ENCODE results near the gene KIN. TPM values are rescaled to one million over a fixed set of nuclear protein-coding genes. Genes with fewer than 3 reads are reported as not detected.
"Not testable (repeated sequence)": the region's sequence is repeated elsewhere in the genome, so short reads cannot be mapped to it uniquely, and the experiment has no call there.

The KIN gene
- total RNA-seq, 6 experiments from 2014 or later: 2.3 to 4.3 (median 3.4) TPM

GRCh38 chr10:7715515-7715914 is 72.3 kb downstream of the KIN start:
- intact Hi-C loops (cut with DNase I): no loop called here
- H3K4me3 ChIP-seq: no peak overlapping the region
- DNase-seq: no peak
- H3K9me3 ChIP-seq: no peaks in the 10 kb centered on the region
- peaks cover 0 to 86% (median 43%) of the 10 kb centered on the region in 4 donors for H3K36me3 ChIP-seq
- TF ChIP-seq CTCF (IDR thresholded peaks at IDR 0.05) (no peak), POLR2A (IDR thresholded peaks at IDR 0.05) (no peak)
- no peak for ATAC-seq
- 89% methylated on average over 7 of the region's 7 CpGs for WGBS (ENCODE audit: insufficient coverage, low coverage, low lambda C conversion rate, missing lambda C conversion rate)
- H3K27me3 ChIP-seq: no peaks in the 10 kb centered on the region
- H3K27ac ChIP-seq: no peak overlapping the region
- H3K4me1 ChIP-seq: peaks cover 0 to 3% (median 0%) of the 10 kb centered on the region in 4 donors

GRCh38 chr10:7711075-7711474 is 76.7 kb downstream of the KIN start:
- DNase-seq; H3K9me3 ChIP-seq; H3K4me3 ChIP-seq; H3K27ac ChIP-seq; intact Hi-C loops (cut with DNase I); ATAC-seq; H3K27me3 ChIP-seq: not testable (repeated sequence)
- Histone ChIP-seq H3K4me1 (peaks cover 0 to 44% (median 6%) of the 10 kb centered on the region in 4 donors), H3K36me3 (peaks cover 0 to 54% (median 23%) of the 10 kb centered on the region in 4 donors)
- WGBS (ENCODE audit: insufficient coverage, low coverage, low lambda C conversion rate, missing lambda C conversion rate): 85% methylated on average over 5 of the region's 5 CpGs

GRCh38 chr10:7710446-7710845 is 77.3 kb downstream of the KIN start:
- DNase-seq (peak in 1 of 3 donors; percentile 58), ATAC-seq (peak; percentile 34 to 57 (median 46))
- 25% methylated on average over 1 of the region's 1 CpG for WGBS (ENCODE audit: insufficient coverage, low coverage, low lambda C conversion rate, missing lambda C conversion rate)
- TF ChIP-seq POLR2A (IDR thresholded peaks at IDR 0.05): no peak
- no peak for TF ChIP-seq CTCF (IDR thresholded peaks at IDR 0.05)
- Histone ChIP-seq H3K4me1 (peaks cover 0 to 45% (median 6%) of the 10 kb centered on the region in 4 donors), H3K27ac (peak overlapping the region in 1 of 3 donors; percentile 18), H3K9me3 (no peaks in the 10 kb centered on the region), H3K4me3 (no peak overlapping the region), H3K36me3 (peaks cover 0 to 48% (median 20%) of the 10 kb centered on the region in 4 donors), H3K27me3 (no peaks in the 10 kb centered on the region)
- intact Hi-C loops (cut with DNase I): no loop called here

GRCh38 chr10:7708832-7709231 is 79.0 kb downstream of the KIN start:
- ATAC-seq (no peak), DNase-seq (no peak)
- TF ChIP-seq CTCF (IDR thresholded peaks at IDR 0.05) (no peak), POLR2A (IDR thresholded peaks at IDR 0.05) (no peak)
- Histone ChIP-seq H3K4me3 (peak overlapping the region in 2 of 3 donors; percentile 2 to 26), H3K27me3 (no peaks in the 10 kb centered on the region), H3K36me3 (peaks cover 0 to 32% (median 13%) of the 10 kb centered on the region in 4 donors), H3K9me3 (no peaks in the 10 kb centered on the region), H3K27ac (peak overlapping the region in 2 of 3 donors; percentile 54 to 87), H3K4me1 (peaks cover 0 to 45% (median 6%) of the 10 kb centered on the region in 4 donors)
- 82% methylated on average over 4 of the region's 4 CpGs for WGBS (ENCODE audit: insufficient coverage, low coverage, low lambda C conversion rate, missing lambda C conversion rate)
- intact Hi-C loops (cut with DNase I): no loop called here

- Histone ChIP-seq H3K9me3 (no peaks in the 10 kb centered on the region), H3K36me3 (peaks cover 0 to 24% (median 10%) of the 10 kb centered on the region in 4 donors), H3K27me3 (no peaks in the 10 kb centered on the region), H3K4me3 (peak overlapping the region in 2 of 3 donors; percentile 26 to 53), H3K27ac (peak overlapping the region; percentile 54 to 87 (median 55)), H3K4me1 (peaks cover 0 to 45% (median 6%) of the 10 kb centered on the region in 4 donors)
- peak; percentile 27 to 55 (median 54) for ATAC-seq
- DNase-seq: no peak
- WGBS (ENCODE audit: insufficient coverage, low coverage, low lambda C conversion rate, missing lambda C conversion rate): 29% methylated on average over 5 of the region's 5 CpGs
- intact Hi-C loops (cut with DNase I): no loop called here
- TF ChIP-seq CTCF (IDR thresholded peaks at IDR 0.05) (no peak), POLR2A (IDR thresholded peaks at IDR 0.05) (no peak)
Measured at GRCh38 chr10:7707858-7708622, 79.8 kb downstream of the KIN start.

Measured in right lobe of liver (tissue), 6 donors.